Activated T-cell treated with anti-CD3 and anti-CD28 coated beads for 48 hours (primary cell): ENCODE data around the gene MTFR2.
"Not testable (repeated sequence)": the region's sequence is repeated elsewhere in the genome, so short reads cannot be mapped to it uniquely, and the experiment has no call there.

Experiments
- DNase-seq: peaks from one replicate; pipeline ENCODE4 v3.0.0-alpha.2; 2020; ENCODE audit warnings: low read depth

Gene MTFR2

DNA sequence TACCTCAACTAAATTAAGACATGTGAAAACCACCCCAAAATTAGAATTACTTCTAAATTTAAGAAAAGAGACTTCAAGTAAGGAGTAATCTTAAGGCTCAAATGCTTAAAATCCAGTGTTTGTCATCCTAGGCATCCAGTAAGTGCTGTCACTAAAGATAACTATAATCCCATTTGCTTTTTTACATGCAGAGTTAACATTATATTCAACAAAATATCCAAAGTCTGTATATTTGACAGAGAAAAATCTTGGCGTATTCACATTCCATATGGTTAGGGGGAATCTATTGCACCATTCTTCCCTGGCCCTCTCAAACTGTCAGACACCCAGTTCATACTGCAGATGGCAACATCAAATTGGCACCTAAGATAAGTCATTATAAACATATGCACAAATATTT lies 17.4 kb downstream of the MTFR2 start:
- no peak for DNase-seq

DNA sequence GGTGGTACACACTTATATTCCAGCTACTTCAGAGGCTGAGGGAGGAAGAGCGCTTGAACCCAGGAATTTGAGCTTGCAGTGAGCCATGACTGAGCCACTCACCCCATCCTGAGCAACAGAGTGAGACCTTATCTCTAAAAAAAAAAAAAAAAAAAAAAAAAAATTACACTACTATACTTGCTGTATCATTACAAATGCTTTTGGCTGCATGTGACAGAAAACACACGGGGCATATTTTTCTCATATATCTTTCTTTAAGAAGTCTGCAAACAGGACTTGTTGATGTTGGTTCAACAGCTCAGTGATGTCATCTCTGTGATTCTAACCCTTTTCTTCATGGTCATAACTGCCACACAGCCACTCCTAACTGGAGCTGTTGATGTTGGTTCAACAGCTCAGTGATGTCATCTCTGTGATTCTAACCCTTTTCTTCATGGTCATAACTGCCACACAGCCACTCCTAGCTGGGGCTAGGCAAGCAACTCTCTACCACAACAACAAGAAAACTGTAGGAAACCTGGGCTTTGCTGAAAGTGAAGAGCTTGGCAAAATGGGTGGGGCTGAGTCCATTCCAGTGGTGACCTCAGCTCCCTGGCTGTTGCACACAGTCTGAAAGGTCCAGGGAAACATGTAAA lies 19.8 kb downstream of the MTFR2 start:
- no peak for DNase-seq

DNA sequence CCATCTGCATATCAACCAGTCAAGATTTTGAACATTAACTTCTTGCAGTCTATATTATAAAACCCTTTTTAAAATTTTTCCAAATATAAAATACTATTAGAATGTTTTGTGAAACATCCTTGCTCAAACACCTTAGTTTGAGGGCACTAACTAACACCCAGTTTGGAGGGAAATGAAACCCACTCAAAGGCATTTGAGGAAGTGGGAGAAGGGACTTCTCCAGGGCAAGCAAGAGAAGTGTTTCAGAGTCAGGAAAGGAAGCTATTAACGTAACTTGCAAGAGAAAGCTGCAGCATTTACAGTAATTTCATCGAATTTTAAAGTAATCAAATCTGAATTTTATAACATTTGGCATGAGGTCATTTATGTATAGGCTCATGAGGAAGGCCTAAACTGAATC lies 21.3 kb downstream of the MTFR2 start:
- no peak for DNase-seq

DNA sequence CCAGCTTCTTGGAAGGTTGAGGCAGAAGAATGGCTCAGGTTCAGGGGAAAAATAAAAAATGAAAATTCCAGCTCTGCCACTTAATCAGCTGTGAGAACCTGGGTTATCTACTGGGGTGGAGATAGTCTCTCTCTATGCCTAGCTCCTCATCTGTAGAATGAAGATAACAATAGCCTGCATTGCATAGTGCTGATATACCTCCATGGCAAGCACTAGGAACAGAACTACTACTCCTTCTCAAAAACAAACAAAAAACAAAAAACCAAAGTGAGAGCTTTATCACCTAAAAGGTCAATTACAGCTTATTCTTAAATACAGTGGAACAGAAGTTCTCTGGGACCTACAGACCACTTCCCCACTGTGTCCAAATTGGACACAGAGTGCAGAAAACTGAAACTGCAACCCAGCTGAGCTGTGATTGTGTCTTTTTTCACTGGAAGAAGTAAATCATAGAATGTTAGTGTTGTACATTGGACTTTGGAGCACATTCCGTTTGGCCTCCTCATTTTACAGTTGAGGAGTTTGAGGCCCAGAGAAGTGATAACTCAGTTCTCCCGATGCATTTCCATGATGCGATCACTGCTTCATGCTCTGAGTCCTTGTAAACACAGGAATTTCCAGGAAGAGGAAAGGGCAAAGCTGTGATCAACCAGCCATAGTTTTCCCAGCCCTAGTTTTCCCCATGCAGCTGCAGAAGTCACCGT lies 23.3 kb downstream of the MTFR2 start:
- DNase-seq, result no peak

DNA sequence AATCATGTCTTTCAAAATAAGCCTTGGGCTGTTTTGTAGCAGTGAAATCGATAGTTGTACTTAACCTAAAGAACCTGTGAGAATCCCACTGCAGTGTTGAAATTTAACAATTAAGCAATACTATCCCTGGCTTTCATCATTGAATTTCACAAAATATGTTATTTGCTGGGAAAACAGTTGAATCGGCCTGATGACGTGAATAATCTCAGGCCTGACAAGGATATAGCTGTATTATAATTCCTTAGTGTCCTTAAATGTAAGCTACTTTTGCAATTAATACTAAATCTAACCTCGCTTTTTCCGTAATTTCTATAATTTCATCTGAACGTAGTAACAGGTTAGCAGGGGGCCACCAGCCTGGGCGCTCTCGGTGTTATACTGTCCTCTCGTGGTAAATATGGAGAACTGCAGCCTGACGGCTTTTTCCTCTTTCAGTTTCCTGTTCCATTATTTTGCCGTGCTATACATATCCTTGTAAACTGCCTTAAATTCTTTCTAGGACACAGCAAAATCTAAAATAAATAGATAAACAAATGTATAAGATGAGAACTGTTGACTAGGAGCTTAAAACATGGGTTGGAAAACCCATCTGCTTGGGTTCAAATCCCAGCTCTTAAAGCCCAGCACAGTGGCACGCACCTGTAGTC lies 24.0 kb downstream of the MTFR2 start:
- peak; percentile 25 for DNase-seq

DNA sequence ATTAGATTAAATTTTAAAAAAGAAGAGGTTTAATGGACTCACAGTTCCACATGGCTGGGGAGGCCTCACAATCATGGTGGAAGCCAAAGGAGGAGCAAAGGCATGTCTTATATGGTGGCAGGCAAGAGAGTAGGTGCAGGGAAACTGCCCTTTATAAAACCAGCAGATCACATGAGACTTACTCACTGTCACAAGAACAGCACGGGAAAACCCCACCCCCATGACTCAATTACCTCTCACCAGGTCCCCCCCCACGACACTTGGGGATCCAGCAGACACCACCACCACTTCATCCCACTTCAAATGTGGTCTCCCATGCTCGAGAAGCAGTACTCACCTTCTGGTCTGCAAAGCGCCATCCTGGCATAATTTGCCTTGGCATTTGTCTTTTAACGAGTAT lies 24.6 kb downstream of the MTFR2 start:
- peak; percentile 17 for DNase-seq

DNA sequence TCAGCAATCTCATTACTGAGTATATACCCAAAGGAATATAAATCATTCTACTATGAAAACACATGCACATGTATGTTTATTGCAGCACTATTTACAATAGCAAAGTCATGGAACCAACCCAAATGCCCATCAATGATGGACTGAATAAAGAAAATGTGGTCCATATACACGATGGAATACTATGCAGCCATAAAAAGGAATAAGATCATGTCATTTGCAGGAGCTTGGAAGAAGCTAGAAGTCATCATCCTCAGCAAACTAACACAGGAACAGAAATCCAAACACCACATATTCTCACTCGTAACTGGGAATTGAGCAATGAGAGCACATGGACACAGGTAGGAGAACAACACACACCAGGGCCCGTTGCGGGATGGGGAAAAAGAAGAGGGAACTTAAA lies 25.1 kb downstream of the MTFR2 start:
- DNase-seq, result not testable (repeated sequence)

DNA sequence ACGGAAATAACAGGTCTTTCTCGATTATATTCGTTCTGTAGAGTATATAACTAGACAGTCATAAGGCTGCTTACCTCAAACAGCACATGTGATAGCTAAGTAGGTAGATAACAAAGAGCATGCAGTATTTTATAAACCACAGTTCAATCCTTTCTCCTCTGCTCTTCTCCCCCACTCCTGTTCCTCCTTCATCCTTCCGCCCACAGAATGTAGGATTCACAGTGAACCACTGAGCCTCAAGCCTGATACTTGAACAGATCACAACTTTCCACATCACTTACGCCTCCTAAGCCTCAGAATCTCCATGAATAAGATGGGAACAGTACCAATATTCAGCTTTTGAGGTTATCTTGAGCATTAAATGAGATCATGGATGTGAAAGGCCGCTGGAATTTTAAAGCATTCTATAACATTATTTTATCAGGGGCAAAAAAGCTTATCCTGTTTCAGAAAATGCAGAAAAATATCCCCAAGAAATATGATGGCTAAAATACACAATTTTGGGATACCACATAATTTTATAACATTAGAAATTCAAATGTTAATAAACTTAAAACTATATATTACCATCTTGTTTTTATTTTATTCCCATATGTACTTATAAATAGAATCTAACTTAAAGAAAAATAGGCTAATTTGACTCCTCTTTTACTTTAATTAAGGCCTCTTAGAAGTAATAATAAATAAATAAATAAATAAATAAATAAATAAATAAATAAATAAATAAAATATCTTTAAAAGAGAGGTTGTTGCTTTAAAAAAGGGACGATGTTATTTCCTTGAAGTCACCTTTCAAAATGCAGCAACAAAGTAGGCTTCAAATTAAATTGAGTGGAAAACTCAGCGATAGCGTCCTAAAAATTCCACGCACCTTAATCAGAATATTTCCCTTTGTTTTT lies 33.4 kb downstream of the MTFR2 start:
- no peak for DNase-seq

DNA sequence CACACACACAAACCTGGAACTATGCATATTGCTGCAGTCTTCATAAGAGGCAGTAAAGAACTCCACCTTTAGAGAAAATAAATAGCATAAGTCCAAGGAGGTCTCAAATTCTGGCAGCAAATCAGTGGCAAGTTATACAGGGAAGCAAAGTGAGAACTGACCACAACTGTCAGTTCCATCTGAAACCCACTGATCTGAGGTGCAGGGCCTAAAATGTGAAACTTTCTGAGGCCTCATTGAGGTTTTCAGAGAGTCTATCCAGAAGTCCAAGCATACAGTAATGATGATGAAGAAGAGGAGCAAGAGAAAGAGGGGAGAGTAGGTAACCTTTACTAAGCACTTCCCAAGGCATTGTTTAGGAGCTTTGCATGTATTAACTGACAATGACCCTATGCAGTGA lies 36.3 kb downstream of the MTFR2 start:
- DNase-seq, result no peak

DNA sequence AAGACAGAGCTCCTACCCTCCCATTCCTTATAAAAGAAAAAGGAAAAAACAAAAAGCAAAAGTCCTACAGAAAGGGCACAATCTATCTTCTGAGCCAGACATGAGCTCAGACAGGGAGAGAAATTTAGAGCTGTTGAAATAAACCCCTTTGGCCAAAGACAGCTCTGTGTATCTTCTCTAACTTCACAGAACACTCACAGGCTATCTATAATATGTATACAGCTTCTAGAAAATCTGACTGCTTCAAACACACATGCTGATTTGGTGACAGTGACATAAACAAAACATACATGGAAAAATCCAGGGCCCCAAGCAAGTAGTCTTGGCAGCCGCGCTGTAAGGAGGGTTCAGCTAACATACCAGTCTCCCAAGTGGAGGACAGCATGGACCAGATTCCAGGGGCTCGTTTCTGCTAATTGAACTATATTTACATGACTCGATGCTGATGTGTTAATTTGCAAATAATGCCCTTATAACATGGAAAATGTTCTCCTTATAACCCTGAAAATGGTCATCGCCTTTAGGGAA lies 37.0 kb downstream of the MTFR2 start:
- DNase-seq, result no peak

DNA sequence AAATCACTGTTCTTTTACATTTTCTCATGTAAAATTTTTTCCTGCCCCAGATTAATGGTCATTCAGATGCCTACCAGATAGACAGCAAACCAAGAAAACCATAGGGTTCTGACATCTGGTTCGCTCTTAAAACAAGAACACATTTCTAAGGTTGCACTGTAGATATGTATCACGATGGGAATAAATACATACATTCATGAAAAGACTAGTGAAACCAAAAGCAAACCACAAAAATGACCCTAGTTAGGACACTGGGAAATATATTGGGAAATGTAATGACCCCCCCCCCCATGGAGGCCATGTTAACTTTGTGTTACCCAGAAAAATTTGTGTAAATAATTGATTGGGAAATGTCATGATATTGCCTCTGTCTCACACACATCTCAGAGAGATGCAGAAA lies 37.5 kb downstream of the MTFR2 start:
- no peak for DNase-seq

DNA sequence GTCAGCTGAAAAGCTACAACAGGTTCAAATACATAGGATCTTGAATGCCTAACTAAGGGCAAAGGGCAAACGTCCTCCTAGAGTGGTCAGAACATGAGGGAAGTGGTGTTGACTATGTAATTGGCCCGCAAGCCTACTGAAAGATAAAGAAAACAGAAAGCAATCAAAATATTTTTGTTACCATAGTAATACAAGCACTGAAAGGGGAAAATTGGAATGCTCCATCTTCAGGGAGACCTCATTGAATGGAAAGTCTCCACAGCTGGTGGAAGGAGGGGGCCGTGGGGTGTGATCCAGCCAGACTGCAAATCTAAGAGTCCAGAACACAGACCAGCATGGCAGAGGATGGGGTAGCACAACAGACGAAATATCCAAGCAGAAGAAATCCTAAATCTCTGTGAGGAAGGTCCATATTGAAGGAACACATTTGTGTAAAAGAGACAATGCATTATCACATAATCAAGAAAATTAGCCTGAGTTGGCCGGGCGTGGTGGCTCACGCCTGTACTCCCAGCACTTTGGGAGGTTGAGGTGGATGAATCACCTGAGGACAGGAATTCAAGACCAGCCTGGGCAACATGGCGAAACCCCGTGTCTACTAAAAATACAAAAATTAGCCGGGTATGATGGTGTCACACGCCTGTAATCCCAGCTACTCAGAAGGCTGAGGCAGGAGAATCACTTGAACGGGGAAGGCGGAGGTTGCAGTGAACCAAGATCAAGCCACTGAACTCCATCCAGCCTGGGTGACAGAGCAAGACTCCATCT lies 39.5 kb downstream of the MTFR2 start:
- no peak for DNase-seq

DNA sequence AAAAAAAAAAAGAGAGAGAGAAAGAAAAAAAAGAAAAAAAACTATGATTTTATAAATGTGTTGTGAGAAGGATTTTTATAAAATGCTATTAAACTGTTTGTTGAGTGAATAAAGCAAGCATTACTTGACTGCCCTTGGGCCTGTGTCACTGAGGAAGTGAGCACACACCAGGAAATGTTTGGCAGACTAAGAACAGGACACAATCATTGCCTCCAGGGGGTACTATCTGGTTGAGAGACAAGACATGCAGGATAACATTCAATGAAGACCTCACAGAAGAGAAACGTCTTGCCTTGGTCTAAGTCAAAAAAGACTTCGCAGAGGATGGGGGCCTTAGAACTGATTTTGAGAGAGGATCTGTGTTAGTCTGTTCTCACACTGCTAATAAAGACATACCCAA lies 40.6 kb downstream of the MTFR2 start:
- DNase-seq, result no peak

DNA sequence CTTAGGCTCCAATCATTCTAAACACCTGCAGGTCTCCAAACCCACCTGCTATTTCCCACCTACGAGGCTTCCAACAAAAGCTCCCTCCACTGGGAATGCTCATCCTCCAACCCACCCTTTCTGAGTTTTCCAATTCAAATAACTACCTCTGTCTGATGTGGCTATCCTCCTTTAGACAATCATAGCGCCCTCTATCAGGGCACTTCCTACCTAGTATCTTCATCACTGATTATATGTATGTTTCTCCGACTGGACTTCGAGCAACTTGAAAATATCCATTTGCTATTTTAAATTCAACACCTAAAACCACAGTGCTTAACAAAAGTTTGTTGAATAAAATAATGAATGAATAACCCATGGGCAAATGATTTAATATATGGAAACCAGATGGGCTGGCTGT lies 41.3 kb downstream of the MTFR2 start:
- no peak for DNase-seq

DNA sequence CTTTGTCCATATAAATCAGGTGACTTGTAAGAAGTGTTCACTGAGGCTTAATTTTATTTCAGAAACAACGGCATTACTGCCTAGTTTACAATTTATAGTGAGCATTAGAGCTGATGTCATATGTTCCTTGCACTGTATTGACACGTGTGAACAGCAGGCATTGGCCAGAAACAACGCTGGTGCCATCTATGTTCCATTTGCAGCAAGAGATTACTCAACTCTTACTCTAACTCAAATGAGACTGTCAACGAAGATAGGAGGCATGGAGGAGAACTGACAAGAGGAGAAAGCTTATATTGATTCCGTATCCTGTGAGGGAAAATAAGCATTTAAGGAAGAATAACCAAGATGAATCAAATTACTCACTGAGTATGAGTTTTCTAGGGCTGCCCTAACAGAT lies 48.4 kb downstream of the MTFR2 start:
- no peak for DNase-seq

DNA sequence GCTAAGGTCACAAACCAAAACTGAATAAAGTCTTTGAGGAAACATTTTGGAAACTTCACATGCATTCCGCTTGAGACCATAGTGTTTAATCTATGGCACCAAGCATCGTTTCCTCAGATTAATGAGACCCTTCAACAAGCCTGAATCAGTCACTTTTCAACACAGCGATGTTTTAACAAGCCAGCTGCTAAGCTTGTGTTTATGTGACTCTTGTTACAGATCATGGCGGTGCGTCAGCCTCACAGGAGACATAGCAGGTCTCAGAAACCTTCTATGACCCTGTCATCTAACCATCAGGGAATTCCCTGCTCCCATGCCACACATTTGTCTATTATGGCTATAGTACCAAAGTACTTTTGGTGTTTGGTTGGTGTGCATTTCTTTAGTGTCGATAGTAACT lies 57.2 kb downstream of the MTFR2 start:
- DNase-seq, result no peak

DNA sequence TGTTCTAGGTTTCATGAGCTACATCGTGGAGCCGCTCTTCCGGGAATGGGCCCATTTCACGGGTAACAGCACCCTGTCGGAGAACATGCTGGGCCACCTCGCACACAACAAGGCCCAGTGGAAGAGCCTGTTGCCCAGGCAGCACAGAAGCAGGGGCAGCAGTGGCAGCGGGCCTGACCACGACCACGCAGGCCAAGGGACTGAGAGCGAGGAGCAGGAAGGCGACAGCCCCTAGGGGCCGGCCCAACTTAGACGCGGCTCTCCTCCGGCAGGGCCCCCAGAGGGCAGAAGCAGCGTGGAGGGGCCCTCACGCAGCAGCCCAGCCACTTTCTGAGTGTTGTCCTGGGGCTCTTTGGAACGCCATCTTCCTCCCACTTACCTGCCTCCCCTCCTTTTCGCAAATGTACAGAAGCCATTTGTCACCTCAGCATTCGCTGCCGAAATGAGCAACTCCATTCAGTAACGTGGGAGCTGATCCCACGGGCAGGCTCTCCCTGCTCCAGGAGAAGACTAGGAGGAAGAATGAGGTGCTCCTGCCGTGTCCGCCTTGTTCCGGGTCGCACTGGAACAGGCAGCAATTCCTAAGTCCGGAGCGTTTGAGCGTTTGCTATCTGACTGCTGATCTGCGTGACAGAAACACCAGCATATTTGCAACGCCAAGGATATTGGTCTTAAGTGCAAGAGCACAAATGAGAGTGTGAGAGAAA lies 58.4 kb downstream of the MTFR2 start:
- DNase-seq, result no peak

DNA sequence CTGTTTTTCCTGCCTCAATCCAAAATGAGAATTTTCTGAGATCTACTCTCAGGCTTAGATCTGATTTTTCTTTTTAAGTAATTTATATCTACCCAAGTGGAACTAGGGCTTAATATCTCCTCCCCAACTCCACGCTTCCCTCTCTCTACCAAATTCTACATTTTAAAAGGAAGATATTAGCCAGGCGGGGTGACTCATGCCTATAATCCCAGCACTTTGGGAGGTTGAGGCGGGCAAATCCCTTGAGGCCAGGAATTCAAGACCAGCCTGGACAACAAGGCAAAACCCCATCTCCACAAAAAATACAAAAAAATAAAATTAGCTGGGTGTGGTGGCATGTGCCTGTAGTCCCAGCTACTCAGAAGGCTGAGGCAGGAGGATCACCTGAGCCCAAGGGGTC lies 61.0 kb downstream of the MTFR2 start:
- no peak for DNase-seq

DNA sequence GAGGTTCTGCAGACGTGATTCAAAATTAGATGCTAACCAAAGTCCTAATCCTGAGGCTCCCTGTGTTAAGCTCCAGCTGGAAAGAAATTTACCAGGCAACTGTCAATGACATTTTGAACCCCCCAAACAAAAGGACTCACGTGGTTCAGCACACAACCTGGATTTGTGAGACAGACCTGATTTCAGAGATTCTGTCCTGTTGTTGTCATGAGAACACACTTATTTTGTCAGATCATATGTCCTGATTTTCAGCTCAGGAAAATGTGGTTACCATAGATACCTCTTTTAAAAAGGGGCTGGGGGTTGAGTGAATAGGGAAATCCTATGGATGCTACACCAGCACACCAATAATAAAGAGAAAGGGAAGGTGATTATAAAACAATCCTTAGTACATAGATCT lies 61.6 kb downstream of the MTFR2 start:
- DNase-seq, result no peak

DNA sequence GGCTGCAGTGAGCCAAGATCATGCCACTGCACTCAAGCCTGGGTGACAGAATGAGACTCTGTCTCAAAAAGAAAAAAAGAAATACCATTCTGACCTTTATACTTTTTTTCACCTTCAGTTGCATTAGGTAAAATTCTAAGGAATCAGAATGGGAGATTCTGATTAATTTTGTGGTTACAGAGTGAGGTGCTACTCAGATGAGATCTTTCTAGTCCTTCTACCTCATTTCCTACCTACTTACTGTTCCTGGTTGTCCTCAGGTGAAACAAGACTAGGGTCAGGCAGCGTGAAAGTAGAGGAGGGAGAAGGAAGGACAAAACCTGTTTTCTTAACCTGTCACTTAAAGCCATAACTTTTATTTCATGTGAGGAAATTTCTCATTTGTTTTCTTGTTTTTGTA lies 63.7 kb downstream of the MTFR2 start:
- no peak for DNase-seq

DNA sequence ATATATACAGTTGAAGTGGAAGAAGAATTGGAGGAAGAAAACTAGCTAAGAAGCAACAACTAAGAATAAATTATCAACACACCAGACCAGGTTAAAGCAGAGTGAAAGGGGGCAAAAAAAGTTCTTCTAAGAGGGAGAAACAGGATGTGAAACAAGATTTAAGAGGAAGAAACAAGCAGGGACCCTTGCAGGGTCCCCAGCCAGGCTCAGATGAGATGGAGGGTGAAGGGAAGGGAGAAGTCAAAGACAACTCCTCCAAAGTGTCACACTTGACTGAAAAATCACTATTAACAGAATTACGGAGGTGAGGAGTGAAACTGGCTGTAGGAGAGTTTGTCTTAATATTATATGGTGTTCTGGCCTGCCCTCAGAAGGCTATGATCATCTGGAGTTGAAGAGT lies 65.4 kb downstream of the MTFR2 start:
- no peak for DNase-seq
